CD4-positive, alpha-beta T cell treated with Interleukin-2 at 100 ng/mL for 4 hours (primary cell): ENCODE measurements around the gene HIP1.
"Not testable (repeated sequence)": the region's sequence is repeated elsewhere in the genome, so short reads cannot be mapped to it uniquely, and the experiment has no call there.

Experiments used
- DNase-seq: peaks from one replicate; pipeline ENCODE4 v3.0.0-alpha.2; 2020; ENCODE audit warnings: low spot score

Gene HIP1

DNA sequence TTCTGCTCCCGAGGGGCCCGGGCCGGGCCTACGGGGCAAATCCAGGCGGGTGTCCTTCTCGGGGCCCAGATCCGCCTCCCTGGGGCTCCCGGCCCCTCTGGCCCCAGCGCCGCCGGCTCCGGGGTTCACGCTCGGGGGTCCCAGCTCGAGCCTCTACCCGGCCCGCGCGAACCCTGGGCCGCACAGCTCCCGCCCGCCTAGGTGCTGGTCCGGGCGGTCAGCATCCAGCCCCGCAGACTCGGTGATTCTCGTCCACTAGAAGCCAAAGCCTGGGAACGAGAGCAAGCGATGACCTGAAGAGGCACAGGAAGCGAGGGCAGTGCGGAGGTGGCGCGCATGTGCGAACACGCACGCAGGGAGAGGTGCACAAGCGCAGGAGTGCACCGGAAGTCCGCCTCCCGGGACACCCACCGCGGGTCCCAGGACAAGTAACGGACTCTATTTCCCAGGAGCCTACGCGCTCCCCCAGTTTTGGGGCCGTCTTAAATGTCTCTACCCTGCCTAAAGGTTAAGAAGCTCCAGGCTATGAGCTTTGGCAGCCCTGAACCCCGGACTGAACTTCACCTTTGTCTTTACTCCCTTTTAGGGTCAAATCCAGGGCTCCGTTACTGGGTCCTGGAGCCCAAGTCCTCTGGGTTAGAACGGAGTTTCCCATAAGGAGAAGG, 252.6 kb downstream of the HIP1 start, which contains the start of gene POM121C:
Gene POM121C (minus strand): TSS at position 321 of the 665 bp plus-strand sequence. CDS start 44,803 bp downstream, outside the sequence.
- peak; percentile 90 for DNase-seq

DNA sequence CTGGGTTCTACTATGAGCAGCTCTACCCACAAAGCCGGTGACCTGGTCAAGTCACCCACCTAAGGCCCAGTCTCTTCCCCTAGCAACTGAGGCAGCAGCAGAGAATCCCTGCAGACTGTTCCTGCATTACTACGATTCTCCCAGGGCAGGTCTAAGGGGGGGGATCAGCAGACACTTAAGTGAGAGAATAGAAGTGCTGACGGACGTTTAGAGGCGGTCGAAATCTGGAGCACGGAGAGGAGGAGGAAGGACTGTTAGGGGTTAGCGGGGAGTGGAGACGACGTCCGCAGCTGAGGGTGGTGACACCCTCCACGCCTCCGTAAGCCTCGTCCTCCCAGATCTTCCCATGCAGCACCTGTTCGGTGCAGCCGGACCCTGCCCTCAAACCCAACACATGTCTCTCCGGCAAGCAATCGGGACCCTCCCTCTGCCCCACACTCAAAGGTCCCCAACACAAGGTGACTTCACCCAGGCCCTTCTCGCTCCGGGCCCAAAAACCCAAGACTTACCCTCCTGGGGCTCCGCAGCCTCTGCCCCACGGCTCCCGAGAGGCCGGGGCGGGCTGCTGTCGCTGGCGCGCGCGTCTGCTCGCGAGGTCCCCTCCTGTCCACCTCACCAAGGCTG, 253.3 kb downstream of the HIP1 start:
- not testable (repeated sequence) for DNase-seq
